CD4-positive, alpha-beta T cell treated with Interleukin-4 for 4 hours (primary cell): Measurements from ENCODE around the gene ACOT4.
"Not testable (repeated sequence)": the region's sequence is repeated elsewhere in the genome, so short reads cannot be mapped to it uniquely, and the experiment has no call there.

Experiments
- DNase-seq: peaks from one replicate; pipeline ENCODE4 v3.0.0-alpha.2; 2020

Gene ACOT4

DNA sequence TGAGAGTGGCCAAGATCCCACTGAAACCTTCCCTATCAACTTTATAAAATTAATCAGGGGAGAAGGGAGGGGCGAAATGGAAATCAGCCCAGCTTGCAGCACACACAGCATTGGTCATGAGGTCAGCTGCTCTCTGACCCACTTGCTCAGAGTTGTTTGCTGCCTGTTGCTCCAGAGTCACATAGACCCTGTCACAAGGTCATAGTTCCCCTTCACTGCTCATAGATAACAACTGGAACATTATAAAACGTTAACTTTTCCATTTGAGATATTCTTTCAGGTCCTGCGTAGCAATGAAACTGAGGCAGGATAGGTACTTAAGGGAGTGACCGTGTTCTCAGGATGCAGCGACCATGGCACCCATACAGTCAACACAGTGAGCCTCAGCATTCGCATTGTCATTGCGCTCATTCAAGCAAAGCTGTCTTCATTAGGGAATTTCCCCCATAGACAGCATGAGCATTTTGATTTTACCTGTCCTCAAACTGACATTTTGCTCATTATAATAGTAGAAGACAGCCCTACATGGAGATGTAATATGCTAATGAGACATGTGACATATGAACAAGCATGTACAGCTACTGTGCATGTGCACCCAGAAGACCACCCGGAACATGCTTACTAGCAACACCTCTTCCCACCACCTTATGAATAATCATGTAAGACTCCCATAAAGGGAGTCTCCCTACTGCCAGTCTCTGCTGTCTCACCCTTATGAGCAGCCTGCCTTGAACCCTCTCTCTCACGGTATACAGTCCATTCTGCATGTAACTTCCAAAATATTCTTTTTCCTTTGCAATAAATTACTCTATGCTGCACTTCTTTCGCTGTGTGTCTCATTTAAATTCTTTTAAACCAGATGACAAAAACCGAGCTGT lies 9.3 kb upstream of the ACOT4 start:
- not testable (repeated sequence) for DNase-seq

DNA sequence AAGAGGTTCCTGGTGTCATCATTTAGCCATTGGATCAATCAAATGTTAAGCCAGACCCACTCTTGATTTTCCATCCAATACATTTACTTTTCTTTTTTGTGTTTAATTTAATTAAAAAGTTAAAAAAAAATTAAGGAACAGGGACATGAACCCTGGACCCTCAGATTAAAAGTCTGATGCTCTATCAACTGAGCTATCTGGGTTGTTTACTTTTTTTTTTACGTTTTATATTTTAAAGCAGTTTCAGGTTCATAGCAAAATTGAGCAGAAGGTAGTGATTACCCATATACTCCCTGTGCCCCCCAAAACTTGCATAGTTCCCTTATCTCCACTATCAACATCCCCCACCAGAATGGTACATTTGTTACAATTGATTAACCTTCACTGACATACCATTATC lies 3.0 kb upstream of the ACOT4 start:
- DNase-seq = no peak

DNA sequence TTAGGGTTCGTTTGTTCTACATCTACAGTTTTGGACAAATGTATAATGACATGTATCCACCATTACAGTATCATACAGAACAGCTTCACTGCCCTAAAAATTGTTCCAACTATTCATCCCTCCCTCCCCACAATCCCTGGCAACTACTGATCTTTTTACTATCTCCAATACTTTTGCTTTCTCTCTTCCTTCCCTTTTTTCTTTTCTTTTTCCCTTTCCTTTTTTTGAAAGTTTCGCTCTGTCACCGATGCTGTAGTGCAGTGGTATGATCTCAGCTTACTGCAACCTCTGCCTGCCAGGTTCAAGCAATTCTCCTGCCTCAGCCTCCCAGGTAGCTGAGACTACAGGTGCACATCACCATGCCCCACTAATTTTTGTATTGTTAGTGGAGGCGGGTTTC lies 2.6 kb upstream of the ACOT4 start:
- no peak for DNase-seq

DNA sequence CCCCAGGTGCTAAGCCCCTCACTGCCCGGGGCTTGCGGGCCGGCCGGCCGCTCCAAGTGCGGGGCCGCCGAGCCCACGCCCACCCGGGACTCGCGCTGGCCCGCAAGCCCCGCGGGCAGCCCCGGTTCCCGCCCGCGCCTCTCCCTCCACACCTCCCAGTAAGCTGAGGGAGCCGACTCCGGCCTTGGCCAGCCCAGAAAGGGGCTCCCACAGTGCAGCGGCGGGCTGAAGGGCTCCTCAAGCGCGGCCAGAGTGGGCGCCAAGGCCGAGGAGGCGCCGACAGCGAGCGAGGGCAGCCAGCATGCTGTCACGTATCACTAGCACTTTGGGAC lies 1.0 kb upstream of the ACOT4 start:
- DNase-seq = not testable (repeated sequence)

DNA sequence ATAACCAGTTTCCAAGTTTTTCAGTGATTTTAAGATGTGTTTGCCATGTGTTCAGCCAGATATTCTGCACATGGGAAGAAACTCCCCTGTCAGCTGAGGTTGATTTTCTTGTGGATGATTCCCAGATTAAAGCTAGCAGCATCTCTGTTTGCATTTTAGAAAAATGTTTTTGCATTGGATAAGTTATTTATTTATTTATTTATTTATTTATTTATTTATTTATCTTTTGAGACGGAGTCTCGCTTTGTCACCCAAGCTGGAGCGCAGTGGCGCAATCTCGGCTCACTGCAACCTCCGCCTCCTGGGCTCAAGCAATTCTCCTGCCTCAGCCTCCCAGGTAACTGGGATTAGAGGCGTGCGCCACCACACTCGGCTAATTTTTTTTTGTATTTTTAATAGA lies 2.8 kb downstream of the ACOT4 start:
- DNase-seq = no peak

DNA sequence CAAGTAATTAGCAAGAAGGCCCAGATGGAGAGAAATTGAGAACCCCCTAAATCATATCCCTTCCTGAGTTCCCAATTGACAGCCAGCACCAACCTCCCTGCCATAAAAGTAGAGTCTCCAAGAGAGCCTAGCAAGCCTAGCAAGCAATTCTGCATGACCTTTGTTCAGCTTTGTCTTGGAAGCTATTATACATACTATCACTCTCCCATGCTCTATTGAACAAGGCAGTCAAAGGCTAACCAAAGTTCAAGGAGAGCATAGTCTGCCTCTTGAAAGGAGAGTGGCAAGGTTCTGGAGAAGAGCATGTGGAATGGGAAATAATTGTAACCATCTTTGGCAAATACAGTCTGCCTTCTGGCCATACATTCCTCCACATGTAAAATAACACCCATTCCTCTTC lies 7.8 kb downstream of the ACOT4 start:
- no peak for DNase-seq

DNA sequence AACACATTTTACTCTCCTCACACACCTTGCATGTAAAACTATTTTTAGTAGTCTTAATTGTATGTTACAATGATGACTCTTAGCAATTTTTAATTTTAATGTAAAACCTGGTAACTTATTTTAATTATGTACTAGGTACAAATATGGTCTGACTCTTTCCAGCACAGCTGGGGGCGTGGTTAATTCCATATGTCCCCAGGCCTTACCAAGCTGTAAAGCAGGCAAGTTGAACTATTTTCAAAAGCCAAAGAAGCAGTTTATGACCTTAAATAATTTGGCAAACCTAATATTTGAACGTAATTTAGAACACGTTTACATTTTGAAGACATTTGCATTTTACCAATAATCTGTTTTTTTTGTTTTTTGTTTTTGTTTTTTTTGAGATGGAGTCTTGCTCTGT lies 11.3 kb downstream of the ACOT4 start:
- no peak for DNase-seq

DNA sequence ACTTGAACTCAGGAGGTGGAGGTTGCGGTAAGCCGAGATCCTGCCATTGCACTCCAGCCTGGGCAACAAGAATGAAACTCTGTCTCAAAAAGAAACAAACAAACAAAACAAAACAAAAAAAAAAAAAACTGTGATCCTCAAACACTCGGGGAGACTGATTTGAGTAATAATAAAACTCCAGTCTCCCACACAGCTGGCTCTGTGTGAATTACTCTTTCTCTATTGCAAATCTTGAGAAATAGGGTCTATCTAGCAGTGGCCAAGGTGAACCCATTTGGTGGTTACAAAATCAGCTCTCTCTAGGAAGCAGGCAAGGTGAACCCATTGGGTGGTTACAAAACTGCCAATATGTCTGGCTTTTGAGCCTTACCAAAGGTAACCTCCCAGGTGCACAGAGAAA lies 14.6 kb downstream of the ACOT4 start:
- no peak for DNase-seq

DNA sequence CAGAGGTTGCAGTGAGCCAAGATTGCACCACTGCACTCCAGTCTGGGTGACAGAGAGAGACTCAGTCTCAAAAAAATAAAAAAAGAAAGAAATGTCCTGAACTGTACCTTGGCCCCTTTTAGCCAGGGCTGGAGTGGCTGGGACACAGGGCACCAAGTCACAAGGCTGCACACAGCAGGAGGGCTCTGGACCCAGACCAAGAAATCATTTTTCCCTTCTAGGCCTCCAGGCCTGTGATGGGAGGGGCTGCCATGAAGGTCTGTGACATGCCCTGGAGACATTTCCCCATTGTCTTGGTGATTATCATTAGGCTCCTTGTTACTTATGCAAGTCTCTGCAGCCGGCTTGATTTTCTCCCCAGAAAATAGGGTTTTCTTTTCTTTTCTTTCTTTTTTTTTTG lies 15.6 kb downstream of the ACOT4 start:
- DNase-seq = no peak

DNA sequence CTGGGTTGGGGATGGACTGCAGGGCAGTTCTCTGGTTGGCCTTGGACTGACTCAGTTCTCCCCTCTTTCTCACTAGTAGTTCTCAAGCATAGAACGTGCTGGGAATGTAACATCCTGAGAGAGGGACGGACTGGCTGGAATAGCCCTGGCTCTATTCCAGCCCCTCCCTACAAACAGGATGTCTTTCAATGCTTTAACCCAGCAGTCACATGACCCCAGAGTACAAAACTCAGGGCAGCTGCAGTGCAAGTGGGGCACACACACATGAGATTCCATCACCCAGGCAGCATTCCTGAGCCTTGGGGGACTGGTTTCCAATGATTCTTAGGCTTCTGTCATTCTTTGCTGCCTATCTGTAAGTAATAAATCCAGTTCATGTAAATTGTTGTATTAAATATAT lies 19.0 kb downstream of the ACOT4 start:
- DNase-seq = no peak

DNA sequence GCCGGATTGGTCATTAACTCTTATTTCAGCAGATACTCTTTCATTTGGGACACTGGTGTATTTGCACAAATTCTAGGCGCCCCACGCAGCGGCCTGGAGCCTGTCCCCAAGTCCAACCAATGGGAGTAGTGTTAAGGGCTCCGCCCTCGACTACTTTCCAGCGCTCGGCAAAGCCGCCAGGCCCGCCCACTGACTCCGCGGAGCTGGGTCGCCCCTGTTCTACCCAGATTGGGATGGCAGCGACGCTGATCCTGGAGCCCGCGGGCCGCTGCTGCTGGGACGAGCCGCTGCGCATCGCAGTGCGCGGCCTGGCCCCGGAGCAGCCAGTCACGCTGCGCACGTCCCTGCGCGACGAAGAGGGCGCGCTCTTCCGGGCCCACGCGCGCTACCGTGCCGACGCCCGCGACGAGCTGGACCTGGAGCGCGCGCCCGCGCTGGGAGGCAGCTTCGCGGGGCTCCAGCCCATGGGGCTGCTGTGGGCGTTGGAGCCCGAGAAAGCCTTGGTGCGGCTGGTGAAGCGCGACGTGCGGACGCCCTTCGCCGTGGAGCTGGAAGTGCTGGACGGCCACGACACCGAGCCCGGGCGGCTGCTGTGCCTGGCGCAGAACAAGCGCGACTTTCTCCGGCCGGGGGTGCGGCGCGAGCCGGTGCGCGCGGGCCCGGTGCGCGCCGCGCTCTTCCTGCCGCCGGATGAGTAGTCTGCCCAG lies 20.8 kb downstream of the ACOT4 start, which contains the start of gene ACOT6:
Gene ACOT6, plus strand, starts transcription at position 179 of the 707 bp plus-strand sequence. Its CDS starts 55 bp downstream, at position 234.
- DNase-seq = peak; percentile 51

DNA sequence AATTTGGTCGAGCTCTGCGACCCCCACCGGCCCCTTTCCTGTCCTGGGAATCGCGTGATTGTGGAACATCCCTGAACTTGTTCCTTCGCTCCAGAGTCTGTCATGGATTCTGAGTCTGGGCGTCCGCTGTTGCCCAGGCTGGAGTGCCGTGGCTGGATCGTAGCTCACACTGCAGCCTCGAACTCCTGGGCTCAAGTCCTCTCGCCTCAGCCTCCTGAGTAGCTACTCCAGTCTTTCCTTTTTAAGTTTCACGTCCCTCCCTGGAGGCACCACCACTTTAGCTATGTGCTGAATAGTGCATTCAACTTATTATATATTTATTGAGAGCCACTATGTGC lies 21.3 kb downstream of the ACOT4 start:
- no peak for DNase-seq

DNA sequence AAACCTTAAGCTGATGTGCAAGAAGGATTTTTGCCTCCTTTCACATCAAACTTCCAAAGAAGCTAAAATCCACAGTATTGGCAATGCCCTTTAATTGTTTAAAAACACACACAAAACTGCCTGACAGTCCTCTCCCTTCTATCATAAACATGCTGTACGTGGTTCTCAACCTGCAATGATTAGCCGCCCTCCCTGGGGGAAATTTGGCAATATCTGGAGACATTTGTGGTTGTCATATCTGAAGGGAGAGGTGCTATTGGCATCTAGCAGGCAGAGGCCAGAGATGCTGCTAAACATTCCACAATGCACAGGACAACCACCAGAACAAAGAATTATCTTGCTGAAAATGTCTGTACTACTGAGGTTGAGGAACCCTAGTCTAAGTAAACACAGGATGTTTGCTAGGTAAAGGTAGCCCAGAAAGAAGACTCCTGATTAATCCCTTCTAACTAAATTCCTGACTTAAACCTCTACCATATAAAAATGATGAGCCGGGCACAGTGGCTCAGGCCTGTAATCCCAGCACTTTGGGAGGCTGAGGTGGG lies 21.8 kb downstream of the ACOT4 start:
- DNase-seq = no peak

DNA sequence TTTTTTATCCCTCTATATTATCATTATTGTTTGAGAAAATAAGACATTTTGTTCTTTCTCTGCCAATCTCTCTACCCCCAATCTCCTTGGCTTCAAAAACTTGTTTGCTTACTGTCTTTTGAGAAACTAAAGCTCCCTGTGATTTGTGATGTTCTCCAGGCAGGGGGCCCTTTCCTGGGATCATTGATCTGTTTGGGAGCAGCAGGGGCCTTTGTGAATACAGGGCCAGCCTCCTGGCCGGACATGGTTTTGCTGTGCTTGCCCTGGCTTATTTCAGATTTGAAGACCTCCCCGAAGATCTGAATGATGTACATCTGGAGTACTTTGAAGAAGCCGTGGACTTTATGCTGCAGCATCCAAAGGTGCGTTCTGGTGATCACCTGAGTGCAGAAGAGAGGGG lies 25.2 kb downstream of the ACOT4 start:
- DNase-seq = no peak

DNA sequence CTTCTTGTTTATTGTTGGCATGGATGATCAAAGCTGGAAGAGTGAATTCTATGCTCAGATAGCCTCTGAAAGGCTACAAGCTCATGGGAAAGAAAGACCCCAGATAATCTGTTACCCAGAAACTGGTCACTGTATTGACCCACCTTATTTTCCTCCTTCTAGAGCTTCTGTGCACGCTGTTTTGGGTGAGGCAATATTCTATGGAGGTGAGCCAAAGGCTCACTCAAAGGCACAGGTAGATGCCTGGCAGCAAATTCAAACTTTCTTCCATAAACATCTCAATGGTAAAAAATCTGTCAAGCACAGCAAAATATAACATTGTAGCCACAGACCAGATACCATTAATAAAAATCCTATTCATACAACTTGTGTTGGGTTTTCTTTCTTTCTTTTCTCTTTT lies 27.9 kb downstream of the ACOT4 start:
- DNase-seq = no peak

DNA sequence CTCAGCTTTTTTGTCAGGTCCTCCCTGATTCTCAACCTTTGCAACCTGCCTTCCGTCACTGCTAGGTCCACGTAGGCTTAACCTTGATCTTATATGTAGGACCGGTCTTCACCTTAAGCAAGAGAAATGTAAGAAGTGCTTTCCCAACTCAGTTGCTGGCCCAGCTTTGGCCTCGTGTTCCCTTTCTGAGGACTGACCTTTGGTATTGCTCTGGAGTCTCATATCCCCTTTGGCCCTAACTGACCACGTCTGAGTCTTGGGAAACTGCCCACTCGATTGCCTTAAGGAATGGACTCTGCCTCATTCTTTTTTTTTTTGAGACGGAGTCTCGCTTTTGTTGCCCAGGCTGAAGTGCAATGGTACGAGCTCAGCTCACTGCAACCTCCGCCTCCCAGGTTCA lies 28.6 kb downstream of the ACOT4 start:
- DNase-seq = no peak

DNA sequence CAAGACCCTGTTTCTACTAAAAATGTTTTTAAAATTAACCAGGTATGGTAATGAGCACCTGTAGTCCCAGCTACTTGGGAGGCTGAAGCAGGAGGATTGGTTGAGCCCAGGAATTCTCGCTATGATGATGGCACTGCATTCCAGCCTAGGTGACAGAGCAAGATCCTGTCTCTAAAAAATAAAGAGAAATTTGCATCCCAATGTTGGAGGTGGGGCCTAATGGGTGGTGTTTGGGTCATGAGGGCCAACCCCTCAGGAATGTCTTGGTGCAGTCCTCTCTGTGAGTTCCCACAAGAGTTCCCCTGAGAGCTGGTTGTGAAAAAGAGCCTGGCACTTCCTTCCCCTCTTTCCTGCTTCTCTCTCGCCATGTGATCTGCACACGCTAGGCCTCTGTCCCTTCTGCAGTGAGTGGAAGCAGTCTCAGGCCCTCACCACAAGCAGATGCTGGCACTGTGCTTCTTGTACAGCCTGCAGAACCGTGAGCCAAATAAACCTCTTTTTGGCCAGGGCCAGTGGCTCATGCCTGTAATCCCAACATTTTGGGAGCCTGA lies 31.9 kb downstream of the ACOT4 start:
- DNase-seq = no peak

DNA sequence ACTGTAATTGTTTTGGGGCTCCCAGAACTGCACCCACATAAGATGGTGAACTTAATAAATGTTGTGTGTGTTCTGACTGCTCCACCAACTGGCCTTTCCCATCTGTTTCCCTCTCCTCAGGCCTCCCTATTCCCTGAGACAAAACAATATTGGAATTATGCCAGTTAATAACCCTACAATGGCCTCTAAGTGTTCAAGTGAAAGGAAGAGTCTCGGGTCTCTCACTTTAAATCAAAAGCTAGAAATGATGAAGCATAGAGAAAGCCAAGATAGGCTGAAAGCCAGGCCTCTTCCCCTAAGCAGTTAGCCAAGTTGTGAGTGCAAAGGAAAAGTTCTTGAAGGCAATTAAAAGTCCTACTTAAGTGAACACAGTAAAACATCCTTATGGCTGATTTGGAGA lies 34.0 kb downstream of the ACOT4 start:
- no peak for DNase-seq

DNA sequence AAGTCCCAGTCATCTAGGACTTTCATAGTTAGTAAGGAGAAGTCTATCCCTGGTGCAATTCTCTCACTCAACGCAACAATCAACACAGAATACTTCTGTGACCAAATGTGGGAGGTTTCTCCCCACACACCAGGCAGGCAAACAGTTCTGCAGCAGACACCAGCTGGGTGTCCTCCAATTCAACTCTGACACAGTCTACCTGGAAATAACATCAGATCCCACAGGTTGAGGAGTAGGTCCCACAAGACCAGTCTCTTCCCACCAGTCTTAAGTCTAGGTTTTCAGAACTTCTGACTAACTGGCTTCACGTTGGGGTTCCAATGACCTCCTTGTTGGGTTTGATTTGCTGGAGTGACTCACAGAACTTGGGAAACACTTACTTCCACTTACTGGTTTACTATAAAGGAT lies 35.5 kb downstream of the ACOT4 start:
- no peak for DNase-seq

DNA sequence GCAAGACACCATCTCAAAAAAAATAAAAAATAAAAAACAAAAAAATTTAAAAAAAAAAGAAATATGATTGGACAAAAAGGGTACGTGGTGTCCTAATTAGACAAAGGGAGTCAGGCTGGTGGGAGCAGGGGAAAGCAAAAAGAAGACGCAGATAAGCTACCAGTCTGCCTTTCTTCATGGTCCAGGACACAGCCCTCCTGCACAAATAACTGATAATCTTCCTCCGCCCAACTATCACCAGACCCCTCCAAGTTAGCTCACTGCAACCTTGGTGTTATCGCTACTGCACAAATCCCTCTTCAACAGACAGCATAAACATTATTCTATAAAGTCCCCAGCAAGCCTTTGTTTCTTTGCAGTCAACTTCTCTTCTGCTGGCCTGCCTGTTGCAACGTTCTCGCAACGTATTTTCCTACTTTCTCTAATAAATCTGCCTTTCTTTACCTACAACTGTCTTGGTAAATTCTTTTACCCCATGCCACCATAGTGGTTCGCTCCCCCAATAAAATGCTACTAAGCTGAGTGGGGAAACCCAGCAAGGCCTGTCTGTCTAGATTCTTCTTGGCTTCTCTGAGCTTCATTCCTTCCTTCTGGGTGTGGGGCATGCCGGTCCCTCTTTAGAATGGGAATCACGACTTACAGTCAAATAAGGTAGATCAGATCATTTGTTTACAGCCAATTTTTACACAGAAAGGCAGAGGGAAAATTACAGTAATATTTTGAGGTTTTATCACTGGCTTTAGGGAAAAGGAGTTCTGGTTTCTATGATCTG lies 38.5 kb downstream of the ACOT4 start:
- DNase-seq = no peak

DNA sequence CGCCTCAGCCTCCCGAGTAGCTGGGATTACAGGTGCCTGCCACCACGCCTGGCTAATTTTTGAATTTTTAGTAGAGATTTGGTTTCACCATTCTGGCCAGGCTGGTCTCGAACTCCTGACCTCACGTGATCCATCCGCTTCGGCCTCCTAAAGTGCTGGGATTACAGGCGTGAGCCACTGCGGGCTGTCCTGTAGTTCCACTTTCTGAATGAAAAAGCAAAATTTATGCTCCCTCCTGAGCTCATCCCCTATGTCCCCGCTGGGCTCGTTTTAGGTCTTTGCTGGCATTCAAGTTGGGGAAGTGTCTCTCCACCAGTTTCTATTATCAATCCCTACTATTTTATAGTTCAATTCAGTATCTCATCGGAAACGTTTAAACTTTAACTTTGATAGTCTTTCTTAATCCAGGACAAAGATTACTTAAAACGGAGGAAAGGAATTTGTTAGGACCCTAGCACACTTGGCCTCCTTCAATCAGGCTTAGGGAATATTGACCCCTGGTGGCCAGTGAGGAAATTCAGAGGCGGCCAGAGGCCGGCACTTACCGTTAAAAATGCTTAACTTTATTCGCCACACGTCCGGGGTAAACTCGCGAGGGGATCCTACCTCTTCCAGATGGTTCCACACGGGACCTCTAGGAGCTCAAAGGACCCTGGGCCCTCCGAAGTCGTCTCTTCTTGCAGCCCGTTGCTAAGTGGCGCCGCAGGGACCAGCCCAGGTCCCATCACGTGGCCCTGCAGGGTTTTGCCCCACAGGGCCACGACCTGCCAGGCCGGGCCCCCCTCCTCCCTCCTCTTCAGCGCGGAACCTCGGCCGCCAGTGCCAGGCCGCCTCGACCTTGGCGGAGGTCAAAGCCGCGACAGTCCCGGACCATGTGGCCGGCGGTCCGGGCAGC lies 41.7 kb downstream of the ACOT4 start:
- peak; percentile 71 for DNase-seq
